Stimulated activated CD4-positive, alpha-beta T cell treated with anti-CD3 and anti-CD28 coated beads, Interleukin-4, amount 100 ng/mL, for 48 hours (primary cell): Measurements from ENCODE around the gene C4orf50.
"Not testable (repeated sequence)": the region's sequence is repeated elsewhere in the genome, so short reads cannot be mapped to it uniquely, and the experiment has no call there.

Experiments used
- DNase-seq, 2 donors: peaks; one replicate each; pipeline ENCODE4 v3.0.0-alpha.2; 2020; ENCODE audit warnings: low read depth in 2 of 2

Gene C4orf50

DNA sequence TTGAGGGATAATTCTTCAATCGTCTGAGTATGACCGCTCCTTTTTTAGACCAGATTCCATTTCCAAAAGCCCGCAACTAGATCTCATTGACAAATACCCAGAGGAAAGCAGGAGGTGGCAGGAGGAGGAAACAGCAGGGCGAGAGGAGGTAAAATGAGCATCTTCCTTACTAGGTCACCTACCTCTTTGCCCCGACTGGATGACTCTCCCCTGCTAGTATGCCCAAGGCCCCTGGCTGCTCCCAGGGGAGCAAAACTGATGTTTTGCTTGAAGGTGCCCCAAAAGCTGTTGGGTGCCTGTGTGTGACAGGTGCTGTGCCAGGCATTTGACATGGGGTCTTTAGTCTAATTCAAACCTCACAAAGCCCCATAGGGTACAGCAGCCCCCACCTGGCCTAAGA, 48.9 kb downstream of the C4orf50 start:
- DNase-seq, result no peak

DNA sequence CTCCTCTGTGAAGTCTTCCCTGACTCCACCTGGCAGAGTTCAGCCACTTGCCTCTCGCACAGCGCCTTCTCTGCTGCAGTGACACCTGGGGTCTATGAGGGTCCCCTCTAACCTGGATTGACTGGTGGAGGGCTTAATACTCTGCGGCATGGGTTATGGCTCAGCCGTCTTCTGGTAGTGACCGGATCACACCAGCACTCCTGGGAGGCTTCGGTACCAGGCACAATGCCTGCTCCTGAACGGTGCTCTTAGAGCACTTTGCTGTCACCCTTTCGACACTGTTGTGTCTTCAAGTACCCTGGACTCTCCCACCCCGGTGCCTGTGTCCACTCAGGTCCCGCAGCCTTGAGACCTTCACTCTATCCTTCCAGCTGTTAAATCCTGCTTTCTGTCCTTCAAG, 50.0 kb downstream of the C4orf50 start:
- no peak for DNase-seq

DNA sequence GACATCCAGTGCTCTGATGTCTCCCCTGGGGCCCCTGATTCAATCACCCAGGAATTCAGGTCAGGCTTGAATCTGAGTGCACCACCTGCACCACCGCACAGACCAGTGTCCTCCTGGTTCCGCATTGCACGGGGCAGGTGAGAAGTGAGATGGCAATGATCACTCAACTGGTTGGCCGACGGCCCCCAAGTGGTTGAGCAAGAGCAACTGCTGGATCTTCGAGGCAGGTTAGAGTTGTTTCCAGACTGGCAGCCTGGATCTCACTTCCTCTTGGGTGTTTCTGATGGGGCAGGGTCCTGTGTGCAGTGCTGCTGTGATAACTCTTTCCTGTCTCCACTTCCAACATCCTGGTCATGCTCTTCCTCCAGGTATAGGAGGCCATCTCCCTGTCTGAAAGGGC, 50.4 kb downstream of the C4orf50 start:
- DNase-seq, result no peak

DNA sequence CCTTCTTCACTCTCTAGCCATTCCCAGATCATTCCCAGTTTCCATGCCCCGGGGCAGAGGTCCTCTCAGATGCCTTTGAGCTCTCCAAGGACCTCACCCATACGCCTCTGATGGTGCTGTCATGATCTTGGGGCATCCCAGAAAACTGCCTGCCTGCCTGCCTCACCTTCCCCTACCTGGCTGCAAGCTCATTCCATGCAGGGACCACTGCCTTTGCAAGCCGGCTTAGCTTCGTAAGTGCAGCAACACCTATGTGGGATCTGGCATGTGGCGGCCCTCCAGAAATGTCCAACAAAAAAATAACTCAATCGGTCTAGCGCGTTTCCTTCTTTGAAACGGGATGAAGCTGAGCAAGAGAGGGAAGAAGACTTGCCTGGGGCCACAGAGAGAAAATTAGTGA, 53.0 kb downstream of the C4orf50 start:
- no peak for DNase-seq

DNA sequence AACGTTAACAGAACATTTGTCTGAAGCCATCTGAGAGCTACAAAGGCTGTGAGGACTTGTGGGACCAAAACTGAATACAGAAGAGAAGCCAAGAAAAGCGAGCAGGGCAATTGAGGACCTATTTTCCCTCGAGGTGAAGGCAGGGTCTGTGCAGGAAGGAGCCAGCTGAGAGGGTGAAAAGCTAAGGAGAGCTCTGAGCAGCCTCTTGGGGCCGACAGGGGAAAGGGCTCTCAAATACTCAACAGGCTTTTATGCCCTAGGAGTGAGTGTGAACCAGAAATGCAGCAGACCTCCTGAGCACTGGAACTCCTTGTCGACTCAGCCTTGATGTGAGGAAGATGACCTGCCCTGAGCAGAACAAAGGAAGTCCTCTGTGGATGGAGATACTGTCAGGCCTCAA, 54.2 kb downstream of the C4orf50 start:
- DNase-seq, result no peak

DNA sequence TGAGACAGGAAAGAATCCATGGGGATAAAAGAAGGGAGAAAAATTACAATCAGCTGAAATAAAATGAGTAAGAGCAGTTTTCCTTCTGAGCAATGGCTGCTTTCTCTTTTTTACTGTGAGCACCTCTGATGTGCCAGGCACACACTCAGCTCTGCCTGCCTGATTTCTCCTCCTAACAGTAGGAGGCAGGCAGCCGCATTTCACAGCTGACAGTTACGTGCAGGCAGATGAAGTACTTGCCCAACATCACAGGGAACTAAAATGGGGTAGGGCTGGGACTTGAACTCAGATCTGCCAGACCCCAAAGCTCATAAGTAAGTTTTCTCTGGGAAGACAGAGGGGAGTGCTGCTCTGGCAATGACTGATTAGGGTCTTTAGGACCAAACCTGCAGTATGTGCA, 54.6 kb downstream of the C4orf50 start:
- DNase-seq, result no peak

DNA sequence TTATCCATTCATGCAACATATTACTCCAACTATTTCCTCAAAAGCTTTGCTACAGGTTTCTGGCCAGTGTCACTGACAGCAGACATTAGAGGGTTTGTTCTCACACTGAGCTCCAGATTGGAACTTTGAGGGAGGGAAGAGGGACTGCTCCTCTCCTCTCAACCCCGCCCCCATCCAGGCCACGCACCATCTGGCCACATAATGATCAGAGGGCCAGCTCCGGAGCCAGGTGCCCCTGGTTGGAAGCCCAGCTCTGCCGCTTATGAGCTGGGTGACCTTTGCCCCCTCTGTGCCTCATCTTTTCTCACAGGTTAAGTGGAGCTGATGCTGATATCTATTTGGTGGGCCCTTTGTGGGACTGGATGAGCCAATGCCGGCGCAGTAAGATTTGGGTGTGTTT, 55.8 kb downstream of the C4orf50 start:
- DNase-seq, result no peak

DNA sequence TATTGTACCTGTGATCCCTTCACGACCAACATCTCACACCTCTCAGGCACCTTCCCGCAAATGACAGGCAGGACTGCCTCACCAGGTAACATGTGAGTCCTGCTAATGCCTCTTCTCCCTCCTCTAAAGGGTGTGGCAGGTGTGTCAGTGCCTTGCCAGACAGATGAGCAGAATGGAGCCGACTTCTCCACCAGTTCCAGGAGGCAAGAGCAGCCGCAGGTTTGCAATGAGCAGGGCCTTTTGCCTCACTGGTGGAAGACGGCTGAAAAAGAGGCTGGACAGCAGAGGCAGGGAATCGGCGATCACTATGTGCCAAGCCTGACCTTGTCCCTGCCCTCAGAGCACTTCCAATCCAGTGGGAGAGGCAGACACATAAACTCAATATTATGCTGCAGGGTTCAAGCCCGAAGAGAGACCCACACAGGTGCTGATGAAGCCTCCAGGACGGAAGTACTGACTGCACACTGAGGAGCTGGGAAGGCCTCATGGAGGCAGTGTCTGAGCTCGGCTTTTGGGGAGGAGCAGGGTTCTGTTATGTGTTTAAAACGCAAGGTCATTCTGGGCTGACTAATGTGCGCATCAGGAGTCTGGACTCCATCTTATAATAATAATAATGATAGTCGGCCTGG, 57.9 kb downstream of the C4orf50 start:
- no peak for DNase-seq

DNA sequence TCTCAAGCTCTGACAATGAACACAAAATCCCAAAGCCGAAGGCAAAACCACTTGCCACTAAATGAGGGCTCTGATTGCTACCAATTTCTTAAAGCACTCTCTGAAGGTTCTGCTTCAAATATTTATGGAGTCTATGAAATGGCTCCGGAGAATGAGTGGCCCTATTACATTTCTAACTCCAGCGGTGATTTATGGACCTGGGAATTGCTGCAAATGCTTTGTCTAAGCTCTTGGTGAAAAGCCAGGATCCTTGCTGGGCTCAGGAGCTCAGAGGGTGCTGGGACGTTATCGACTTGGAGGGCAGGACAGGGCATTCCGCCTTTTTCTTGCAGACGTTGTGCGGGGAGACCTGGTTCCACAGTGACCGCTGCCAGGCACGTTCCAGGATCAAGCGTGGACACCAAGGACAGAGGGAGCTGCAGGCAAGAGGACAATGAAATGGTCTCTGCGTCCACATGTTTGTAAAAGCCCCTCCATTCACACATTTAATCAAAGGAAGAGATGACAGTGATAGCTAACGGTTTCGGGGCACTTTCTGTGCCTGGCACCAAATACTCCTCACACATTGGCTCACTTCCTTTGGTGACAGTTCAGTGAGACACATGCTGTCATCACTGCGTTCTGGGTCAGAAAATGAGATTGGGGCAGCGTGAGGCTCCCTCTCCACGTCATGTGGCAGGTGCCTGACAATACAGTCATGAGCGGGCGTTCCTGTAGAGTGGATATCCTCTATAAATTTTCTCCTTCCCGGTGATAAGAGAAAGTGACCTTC, 58.8 kb downstream of the C4orf50 start:
- no peak for DNase-seq

DNA sequence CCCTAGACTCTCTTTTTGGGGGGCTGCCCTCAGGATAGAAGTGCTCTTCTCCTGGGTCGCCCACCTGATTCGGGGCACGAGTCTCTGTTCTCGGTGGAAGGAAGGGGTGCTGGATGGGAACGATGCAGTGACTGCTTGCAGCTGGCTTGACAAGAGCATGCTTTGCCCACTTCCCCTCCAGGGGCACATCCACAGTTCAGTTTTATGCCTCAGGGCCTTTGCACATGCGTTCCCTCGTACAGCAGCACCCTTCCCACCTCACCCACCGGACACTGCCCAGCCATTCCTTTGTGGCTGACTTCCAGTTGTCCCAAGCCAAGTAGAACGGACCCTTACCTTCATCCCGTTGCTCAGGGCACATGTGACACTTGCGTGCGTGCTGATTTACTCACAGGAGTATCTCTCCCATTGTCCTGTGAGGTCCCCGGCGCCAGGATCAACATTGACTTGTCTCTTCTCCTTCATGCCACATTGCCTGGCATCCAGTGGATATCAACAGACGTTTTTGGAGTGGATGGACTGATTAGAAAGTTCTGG, 60.0 kb downstream of the C4orf50 start:
- DNase-seq, result no peak

DNA sequence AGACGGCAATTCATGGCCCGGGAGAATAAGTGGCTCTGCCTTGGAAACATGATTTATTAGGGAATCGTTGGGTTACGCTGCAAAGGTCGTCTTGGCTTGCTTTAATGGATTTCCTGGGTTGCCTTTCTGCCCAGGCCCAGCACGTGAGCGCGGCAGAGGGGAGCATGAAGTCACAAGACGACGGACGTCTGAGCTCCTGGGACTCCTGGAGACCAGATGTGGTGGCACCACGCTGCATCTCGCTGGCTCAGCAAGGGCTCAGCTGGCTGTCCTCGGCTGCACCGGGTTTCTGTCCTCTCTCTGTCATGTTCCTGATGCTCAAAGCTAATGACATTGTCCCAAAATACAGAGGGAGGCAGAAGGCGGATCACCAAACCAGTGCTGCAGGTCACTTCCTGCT, 61.2 kb downstream of the C4orf50 start:
- DNase-seq, result no peak

DNA sequence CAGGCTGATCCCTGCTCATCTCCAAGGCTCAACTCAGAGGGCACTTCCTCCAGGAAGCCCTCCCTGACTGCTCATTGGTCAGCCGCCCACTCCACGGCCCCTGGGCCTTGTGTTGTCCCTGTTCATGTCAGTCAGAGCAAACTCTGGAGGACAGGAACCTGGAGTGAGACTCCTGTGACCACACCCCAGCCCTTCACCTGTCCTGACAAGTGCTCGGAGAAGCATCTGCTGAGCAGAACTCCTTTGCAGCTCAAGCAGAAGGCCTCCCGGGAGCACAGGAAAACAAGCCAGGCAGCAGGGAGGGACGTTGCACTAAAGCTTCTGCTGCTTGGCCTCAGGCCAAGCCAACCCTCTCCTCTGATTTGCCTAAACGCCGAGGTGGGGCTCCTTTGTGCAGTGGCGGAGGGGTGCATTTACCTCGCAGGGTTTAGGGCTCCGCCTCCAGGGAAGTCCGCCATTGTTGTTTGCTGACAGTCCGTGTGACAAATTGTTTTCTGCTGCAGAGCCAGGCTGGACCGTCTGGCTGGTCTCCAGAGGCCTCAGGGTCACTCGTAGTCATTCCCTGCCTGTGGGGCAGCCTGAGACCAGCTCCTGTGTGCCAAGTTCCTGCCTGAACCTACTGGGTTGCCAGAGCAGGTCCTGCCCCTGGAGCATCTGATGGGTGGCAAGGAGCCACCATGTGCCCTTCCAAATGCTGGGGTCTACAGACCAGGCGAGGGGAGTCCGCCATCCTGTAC, 61.8 kb downstream of the C4orf50 start:
- DNase-seq, result no peak

DNA sequence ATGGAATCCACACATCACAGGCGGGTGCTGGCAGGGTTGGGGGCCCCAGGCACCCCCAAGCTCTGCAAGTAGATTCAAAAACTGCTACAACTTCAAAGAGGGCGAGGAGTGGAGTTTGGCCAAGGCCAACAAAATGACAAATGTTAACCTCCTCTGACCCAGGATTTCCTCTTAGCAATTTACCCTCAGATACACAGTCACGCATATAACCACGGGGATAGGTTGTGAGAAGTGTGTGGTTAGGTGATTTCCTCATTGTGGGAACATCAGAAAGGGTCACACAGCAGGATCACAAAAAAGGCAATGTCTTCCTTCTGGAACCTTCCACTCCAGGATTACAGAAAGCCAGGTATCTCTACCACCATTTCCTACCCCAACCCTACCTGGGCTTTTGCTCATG, 62.4 kb downstream of the C4orf50 start:
- no peak for DNase-seq

DNA sequence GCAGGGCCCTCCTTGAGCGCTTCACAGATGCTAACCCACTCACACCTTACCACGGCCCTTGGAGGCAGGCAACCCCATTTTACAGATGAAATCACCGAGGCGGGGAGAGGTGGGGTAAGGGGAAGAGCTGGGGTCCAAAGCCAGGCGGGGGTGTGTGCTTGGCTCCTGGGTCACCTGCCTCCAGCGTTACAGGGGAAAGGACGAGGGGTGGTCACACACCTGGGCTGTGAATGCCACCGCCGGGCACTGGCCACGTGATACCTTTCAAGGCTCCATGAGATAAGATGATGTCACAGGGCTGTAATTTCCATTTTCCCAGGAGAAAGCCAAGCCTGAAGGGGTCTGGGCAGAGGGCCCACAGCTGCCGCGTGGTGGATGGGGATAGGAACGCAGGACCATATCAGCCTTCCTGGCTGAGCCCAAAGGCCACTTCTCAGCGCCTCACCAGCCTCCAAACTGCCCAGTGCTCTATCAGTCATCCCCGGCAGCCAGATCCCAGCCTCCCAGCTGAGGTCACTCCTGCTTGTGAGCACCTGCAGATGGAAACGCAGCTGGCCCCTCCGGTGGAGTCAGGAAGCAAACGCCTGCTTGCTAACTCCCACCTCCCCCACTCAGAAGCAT, 62.9 kb downstream of the C4orf50 start:
- no peak for DNase-seq

DNA sequence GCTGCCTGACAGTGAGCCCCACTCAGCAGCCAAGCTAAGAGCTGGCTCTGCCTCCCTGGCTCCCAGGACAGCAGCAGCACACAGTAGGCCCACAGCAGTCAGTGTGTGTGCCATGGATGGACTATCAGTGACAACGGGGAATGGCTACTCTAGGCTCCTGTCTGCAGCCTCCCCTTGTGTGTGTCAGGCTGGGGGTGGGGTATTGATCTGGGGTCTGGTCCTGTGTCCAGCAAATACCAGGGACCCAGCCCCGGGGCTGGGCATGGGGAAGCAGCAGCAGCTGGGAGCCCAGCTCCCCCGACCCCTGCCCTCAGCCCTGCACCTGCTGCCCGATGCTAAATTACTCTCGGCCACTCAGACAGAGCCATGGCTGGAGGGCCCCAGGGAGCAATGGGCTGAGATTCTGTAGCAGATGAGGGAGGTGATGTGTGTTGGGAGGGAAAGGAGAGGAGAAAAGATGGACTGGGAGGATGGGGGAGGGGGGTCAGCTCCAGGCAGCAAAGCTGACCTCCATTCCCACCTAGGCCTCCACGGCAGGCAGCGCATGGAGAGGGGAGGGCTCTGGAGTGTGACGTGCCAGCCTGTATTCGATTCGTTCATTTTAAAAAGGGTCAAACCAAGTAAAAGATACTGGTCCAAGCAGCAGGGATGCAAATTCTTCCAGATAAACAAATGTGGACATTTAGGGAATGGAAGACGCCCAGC, 64.0 kb downstream of the C4orf50 start:
- DNase-seq, result no peak

DNA sequence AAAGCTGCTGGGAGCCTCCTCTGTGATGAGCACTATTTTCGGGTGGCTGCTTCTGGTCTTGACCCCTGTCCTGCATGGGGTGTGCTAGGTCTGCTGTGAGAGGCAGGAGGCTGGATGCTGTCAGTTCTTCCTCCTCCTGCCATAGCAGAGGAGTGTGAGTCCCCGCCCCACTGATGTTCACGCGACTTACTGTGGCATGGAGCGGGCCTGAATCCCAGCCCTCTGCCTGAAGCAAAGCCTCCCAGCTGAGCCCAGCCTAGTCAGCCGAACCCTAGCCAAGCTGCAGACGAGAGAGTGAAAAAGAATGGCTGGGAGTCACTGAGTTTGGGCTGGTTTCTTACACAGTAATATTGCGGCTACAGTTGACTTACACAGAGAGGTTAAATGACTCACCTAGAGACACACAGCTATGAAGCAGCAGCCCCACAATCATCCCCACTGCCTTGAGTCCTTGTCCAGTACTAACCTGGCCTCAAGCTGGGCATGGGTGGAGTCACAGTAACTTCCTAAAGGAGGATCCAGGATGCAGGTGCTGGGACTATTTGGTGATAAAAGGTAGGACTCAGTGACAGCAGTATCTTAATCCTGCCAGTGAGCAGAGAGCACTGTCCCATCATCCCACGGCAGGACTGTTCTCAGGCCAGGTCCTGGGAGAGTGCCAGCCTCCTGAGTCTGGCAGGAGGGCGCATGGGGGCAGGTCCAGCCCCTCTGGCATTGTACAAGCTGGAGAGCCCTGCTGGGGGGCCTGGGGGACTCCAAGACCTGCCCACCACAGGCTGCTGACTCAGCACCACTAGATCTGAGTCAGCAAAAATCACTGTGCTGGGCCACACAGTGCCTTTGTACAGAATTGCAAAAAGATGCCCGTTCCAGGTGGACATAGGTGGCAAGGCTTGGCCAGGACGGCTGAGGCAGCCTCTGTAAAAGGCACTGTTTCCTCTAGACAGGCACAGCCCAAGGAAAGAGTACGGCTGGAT, 65.0 kb downstream of the C4orf50 start:
- no peak for DNase-seq

DNA sequence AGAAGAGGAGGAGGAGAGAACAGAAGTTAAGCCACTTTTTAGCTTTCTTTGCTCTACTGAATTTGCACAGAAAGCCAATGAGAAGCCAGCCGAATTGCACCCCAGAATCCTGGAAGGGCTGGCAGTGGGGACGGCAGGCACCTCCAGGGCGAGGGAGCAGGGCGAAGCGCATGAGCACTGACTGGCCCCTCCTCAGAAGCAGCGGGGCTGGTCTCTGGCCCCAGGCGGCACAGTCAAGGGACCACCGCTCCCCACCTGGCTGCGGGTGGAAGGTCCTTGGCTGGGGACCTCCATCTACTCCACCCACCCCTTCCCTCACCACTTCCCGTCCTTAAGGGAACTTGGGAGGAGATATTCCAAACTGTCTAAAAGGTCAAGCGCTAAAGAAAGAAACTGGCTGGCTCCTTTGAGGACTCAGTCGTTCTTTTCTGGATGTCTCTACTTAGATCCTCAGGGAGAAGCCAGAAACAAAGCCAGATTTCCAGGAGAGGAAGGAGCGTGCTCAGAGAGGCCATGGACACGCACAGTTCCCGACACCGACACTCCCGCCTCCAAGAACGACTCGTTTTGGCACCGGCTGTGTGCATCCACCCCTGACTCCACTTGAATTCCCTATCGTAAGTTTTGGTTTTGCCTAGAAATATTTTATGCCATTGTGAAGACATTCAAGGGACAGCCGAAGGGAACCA, 65.8 kb downstream of the C4orf50 start:
- no peak for DNase-seq

DNA sequence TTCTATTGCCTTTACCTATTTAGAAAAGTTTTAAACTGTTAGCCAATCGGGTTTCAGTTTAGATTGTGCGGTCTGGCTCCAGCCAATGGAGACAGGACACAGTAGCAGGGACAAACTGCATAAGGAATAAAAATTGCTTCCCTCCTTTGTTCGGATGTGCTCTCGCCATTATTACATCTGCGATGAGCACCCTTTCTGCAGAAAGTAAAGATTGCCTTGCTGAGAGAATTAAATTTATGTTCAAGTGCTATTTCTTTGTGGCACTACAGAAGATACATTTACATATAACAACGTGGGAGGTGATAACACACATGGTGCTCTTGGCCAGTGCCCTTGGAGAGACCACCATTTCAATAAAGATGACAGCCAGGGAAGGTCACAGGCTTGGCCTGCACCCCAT, 71.6 kb downstream of the C4orf50 start:
- DNase-seq, result not testable (repeated sequence)

DNA sequence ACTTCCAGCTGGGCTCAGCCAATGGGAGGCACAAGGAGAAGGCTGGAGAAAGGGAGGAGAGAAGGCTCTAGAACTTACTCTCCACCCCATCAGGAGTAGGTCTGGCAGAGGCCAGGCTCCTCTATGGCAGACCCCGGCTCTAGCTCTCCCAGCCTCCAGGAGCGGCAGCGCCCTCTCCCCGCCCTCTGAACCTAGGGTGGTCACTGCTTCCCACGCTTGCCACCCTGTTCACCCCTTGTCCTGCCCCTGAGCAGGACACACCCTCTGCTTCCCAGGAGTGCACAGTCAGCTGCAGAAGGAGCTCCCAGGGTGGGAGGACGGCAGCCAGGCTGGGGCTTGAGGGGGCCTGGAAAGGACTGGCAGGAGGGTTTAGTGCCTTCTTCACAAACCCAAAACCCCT, 72.3 kb downstream of the C4orf50 start:
- no peak for DNase-seq

DNA sequence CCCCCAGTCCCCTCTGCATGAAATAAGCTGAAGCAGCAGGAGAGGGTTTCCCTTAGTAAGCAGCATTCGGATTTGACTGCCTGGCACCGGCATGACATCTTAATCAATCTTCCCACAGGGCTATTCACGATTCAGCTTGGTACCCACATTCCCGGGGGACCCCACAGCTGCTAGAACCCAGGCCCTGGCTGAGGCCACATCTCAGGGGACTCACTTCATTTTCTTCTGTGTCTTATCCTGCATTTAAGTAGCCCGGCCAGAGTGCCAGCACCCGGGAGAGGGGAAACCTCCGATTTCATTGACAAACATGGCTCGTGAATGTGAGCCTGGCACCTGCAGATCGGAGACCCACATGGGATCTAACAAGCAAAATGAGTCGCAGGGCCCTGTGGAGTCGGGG, 73.1 kb downstream of the C4orf50 start:
- DNase-seq, result no peak
